CD4-positive, alpha-beta T cell treated with Interleukin-6 at 100 ng/mL for 8 hours (primary cell): ENCODE results near the gene SOX6.
"Not testable (repeated sequence)": the region's sequence is repeated elsewhere in the genome, so short reads cannot be mapped to it uniquely, and the experiment has no call there.

Source experiments
- DNase-seq: peaks from one replicate; pipeline ENCODE4 v3.0.0-alpha.2; 2020; ENCODE audit warnings: mixed read lengths, low spot score

SOX6 gene

DNA sequence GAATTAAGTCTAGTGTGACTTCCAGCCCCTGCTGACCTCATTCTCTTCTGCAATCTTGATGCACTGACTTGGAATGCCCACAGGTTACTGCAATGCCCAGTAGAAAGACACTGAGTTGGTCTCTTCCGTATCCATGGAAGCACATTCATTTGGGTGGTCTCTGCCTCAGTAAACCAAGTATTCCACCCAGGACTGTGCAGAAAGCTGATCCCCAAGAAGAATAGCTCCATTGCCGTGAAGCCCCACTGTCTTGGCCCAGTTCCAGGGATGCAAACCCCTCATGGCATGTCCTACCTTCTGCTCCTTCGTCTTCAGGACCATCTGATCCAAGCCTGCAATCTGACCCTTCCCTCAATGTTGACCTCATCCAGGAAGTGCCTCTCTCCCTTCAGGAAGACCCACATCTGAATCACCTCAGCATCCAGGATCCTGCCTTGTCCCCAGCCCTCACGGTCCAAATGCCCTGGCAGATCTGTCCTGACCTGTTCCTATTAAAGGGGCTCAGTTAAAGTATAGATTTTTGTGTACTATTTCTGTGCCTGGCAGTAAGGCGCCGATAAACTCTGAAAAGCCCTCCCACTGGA is 425.8 kb downstream of the SOX6 start:
- no peak for DNase-seq

DNA sequence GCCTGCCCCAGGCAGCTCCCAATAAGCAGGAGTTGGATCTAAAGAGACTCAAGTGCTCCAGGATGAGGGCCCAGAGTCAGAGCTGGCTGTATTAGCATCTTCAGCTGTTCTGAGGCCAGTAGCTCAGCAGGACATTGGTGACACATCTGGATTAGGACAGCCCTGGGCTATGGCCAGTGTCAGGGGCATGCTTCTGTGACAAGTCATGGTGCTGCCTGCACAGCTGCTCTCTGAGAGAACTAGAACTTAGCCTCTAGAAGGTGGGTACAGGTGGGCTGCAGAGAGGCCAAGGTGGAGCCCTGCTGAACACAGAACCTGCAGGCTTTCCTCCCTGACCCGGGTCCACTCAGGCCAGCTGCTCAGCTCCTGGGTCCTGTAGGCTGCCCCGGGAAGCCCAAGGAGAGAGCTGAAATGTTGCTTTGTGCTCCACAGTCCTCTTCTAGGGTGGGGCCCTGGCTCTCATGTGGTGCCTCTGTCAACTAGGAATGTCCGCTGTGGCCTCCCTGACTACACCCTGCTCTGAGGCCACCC is 426.9 kb downstream of the SOX6 start:
- no peak for DNase-seq

DNA sequence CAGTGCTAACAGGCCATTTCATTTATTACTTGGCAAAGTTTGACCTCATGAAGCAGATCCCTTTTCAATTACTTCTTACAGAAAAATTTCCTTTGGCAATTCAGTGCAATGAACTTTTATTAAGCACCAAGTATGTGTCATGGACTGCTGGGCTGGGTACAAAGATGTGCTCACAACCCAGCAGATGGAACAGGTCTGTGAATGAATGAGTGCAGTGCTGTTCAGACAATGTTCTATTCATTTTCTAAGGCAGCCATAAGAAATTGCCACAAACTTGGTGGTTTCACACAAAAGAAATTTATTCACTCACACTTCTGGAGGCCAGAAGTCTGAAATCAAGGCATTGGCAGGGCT is 428.5 kb downstream of the SOX6 start:
- DNase-seq: no peak

DNA sequence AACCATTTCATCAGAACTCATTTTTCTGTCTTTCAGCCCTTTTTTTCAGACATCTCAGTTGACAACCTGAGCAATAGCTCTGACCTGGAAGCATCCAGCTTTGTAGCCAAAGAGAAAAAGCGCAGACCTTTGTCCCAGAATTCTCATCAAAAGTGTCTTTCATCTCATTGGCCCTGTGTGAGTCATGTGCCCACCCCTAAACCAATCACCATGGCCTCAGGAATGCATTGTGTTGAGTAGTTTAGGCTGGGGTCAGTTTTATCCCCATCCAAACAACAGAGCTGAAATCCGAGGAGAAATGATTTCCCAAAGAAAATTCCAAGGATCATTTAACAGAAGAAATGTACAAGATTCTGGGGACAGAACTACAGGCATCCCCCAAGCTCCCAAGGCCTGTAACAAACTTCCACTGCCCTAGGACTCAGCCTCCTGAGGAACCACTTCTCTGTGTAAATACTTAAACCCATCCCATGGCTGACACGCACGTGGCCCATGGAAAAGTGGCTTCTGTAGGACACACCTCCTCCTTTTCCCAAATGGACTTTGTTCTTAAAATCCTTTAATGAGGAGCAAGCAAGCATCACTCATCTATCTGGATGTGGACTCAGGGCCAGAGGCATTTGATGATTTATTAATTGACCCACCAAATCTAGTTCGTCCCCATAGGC is 429.0 kb downstream of the SOX6 start:
- no peak for DNase-seq

DNA sequence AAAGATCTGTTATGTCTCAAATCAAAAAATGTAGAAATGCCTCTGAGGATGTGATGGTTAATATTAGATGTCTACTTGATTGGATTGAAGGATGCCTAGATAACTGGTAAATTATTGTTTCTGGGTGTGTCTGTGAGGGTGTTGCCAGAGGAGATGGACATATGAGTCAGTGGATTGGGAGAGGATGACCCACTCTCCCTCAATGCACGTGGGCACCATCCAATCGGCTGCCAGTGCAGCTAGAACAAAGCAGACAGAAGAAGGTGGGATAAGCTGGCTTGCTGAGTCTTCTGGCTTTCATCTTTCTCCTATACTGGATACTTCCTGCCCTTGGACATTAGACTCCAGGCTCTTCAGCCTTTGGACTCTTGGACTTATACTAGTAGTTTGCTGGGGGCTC is 430.3 kb downstream of the SOX6 start:
- no peak for DNase-seq

DNA sequence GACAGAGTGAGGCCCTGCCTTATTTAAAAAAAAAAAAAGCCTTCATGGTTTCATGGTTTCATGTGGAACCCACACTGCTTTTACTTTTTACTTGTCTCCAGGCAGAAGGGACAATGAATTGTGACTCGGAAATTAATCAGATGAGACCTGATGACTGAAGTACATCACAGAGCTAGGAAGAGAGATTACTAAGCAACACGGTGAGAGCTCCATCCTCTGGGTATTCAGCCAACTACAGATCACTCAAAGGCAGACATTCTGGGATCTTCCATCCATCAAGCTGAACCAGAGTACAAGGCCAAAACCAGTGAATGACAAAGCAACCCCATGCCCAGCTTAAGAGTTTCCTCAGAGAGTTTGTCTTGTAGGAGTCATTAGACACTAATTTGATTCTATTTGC is 433.2 kb downstream of the SOX6 start:
- DNase-seq: no peak

DNA sequence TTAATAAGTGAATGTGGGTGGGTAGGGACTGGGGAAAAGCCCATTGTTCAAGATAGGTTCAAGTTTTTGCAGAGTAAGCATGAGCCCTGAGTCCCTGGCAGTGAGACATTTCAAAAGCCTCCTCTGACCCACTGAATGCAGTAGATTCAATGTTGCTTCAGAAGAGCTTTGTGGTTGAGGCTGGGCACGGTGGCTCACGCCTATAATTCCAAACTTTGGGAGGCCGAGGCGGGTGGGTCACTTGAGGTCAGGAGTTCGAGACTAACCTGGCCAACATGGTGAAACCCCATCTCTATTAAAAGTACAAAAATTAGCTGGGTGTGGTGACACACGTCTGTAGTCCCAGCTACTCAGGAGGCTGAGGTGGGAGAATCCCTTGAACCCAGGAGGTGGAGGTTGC is 433.6 kb downstream of the SOX6 start:
- not testable (repeated sequence) for DNase-seq

DNA sequence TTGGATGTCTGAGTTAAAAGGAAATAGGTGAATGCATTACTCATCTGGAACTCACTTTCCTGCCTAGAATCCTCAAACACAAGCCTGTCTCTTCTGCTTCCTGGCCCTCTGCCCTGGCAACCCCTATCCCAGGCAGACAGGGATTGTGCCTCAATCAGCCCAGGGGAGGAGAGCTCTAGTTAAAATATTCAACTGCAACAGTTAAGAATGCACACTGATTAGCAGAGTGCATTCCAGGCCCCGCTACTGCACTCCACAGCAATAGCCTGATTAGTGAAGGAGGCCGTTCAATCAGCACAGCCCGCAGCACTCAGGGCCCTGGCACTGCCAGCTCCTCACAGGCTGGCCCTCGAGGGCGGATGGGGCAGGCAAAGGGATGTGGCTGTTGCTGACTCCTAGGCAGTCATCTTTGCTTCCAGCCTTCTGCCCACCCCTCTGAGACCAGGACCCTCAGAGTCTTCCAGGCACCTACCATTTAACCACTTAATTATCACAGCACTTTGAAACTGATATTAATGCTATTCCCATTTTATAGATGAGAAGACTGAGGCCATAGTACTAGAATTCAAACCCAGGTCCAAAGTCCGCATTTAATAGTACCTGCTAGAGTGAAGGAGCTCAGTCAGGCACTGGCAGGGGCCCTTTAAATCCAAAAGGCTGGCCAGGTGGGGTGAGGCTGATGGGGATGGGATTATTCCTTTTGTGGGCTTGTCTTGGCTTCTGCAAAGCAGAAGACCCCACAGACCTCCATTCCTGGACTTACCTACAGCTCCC is 435.3 kb downstream of the SOX6 start:
- DNase-seq: no peak

DNA sequence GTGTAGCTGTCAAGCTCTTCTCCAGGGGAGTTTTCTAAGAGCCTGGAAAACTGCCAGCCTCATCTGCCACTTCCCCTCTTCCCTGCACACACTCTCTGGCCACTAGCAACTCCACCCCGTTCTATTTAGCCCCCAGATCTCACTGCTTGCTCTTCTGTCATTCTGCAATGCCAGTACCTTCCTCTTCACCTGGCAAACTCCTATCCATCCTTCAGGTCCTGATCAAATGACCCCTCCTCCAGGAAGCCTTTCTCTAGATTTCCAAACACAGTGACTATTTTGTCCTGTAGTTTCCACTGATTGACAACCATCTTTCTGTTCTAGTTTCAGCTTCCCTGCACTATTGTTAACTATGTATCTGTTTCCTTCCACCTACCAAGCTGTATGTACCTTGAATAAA is 437.7 kb downstream of the SOX6 start:
- no peak for DNase-seq

DNA sequence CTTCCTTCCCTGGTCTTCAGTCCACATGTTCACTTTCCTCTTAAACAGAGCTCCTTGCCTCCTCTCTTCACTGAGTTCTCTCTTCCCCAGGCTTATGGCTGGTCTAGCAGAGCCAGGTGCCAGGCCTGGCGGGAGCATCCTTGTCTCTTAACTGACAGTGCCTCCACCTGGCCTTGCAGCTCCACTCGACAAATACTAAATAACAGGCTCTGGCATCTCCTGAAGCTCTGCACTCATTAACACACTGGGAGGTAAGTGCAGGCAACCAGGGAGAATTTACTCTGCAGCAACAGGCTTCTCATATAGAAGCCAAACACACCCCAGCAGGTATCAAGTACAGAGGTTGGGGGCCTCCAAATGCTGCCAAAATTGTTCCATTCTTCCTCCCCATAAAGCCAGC is 438.1 kb downstream of the SOX6 start:
- DNase-seq: no peak
